Measurements from ENCODE around the gene FNDC11. TPM values are rescaled to one million over a fixed set of nuclear protein-coding genes. Genes with fewer than 3 reads are reported as not detected.

The FNDC11 gene
- total and polyA plus RNA-seq, 4 donors = 0.57 to 0.84 TPM; not detected in 2

- H3K4me1 ChIP-seq (ENCODE audit: control insufficient read depth in 1 of 2, insufficient read depth in 2 of 2, low read length in 2 of 2) = no peaks in the 10 kb centered on the region
- no peak overlapping the region for H3K27ac ChIP-seq (ENCODE audit: low read depth in 1 of 2, low read length in 2 of 2)
- H3K27me3 ChIP-seq (ENCODE audit: control insufficient read depth in 1 of 2, insufficient read depth in 2 of 2, low read length in 1 of 2) = no peaks in the 10 kb centered on the region
- intact Hi-C loops (cut with DNase I) = no loop called here
- H3K9me3 ChIP-seq (ENCODE audit: control insufficient read depth, low read length) = no peaks in the 10 kb centered on the region
- DNase-seq = no peak
- no peak overlapping the region for H3K4me3 ChIP-seq (ENCODE audit: low read length in 2 of 2)
- no peak for ATAC-seq (ENCODE audit: low FRiP score)
- H3K36me3 ChIP-seq (ENCODE audit: control insufficient read depth in 1 of 2, insufficient read depth in 2 of 2, low read length in 1 of 2) = peaks cover 0 to 4% of the 10 kb centered on the region in 2 donors
- WGBS, 2 donors = 95% methylated on average over 16 of the region's 16 CpGs
Measured at GRCh38 chr20:63560333-63560805, 6.4 kb downstream of the FNDC11 start.

- Histone ChIP-seq H3K4me3 (ENCODE audit: low read length in 2 of 2) (no peak overlapping the region), H3K27ac (ENCODE audit: low read depth in 1 of 2, low read length in 2 of 2) (no peak overlapping the region), H3K4me1 (ENCODE audit: control insufficient read depth in 1 of 2, insufficient read depth in 2 of 2, low read length in 2 of 2) (no peaks in the 10 kb centered on the region), H3K27me3 (ENCODE audit: control insufficient read depth in 1 of 2, insufficient read depth in 2 of 2, low read length in 1 of 2) (no peaks in the 10 kb centered on the region), H3K9me3 (ENCODE audit: control insufficient read depth, low read length) (no peaks in the 10 kb centered on the region), H3K36me3 (ENCODE audit: control insufficient read depth in 1 of 2, insufficient read depth in 2 of 2, low read length in 1 of 2) (peaks cover 0 to 4% of the 10 kb centered on the region in 2 donors)
- intact Hi-C loops (cut with DNase I) = no loop called here
- ATAC-seq (ENCODE audit: low FRiP score) (no peak), DNase-seq (no peak)
- 93 to 94% methylated on average over 25 to 26 of the region's 26 CpGs for WGBS, 2 donors
Measured at GRCh38 chr20:63560856-63561609, 7.1 kb downstream of the FNDC11 start.

- no peaks in the 10 kb centered on the region for H3K27me3 ChIP-seq (ENCODE audit: control insufficient read depth in 1 of 2, insufficient read depth in 2 of 2, low read length in 1 of 2)
- H3K9me3 ChIP-seq (ENCODE audit: control insufficient read depth, low read length) = no peaks in the 10 kb centered on the region
- peaks cover 0 to 4% of the 10 kb centered on the region in 2 donors for H3K36me3 ChIP-seq (ENCODE audit: control insufficient read depth in 1 of 2, insufficient read depth in 2 of 2, low read length in 1 of 2)
- ATAC-seq (ENCODE audit: low FRiP score) = no peak
- intact Hi-C loops (cut with DNase I) = no loop called here
- no peak overlapping the region for H3K4me3 ChIP-seq (ENCODE audit: low read length in 2 of 2)
- 87 to 88% methylated on average over 35 to 36 of the region's 36 CpGs for WGBS, 2 donors
- DNase-seq = no peak
- H3K27ac ChIP-seq (ENCODE audit: low read depth in 1 of 2, low read length in 2 of 2) = no peak overlapping the region
- no peaks in the 10 kb centered on the region for H3K4me1 ChIP-seq (ENCODE audit: control insufficient read depth in 1 of 2, insufficient read depth in 2 of 2, low read length in 2 of 2)
Measured at GRCh38 chr20:63561624-63562396, 7.9 kb downstream of the FNDC11 start.

- no peak for ATAC-seq (ENCODE audit: low FRiP score)
- Histone ChIP-seq H3K27ac (ENCODE audit: low read depth in 1 of 2, low read length in 2 of 2) (no peak overlapping the region), H3K27me3 (ENCODE audit: control insufficient read depth in 1 of 2, insufficient read depth in 2 of 2, low read length in 1 of 2) (no peaks in the 10 kb centered on the region), H3K4me3 (ENCODE audit: low read length in 2 of 2) (no peak overlapping the region), H3K36me3 (ENCODE audit: control insufficient read depth in 1 of 2, insufficient read depth in 2 of 2, low read length in 1 of 2) (peaks cover 0 to 4% of the 10 kb centered on the region in 2 donors), H3K9me3 (ENCODE audit: control insufficient read depth, low read length) (no peaks in the 10 kb centered on the region), H3K4me1 (ENCODE audit: control insufficient read depth in 1 of 2, insufficient read depth in 2 of 2, low read length in 2 of 2) (no peaks in the 10 kb centered on the region)
- 93 to 95% methylated on average over 51 to 54 of the region's 54 CpGs for WGBS, 2 donors
- no peak for DNase-seq
- intact Hi-C loops (cut with DNase I) = no loop called here
Measured at GRCh38 chr20:63562461-63563224, 8.7 kb downstream of the FNDC11 start.

DNA sequence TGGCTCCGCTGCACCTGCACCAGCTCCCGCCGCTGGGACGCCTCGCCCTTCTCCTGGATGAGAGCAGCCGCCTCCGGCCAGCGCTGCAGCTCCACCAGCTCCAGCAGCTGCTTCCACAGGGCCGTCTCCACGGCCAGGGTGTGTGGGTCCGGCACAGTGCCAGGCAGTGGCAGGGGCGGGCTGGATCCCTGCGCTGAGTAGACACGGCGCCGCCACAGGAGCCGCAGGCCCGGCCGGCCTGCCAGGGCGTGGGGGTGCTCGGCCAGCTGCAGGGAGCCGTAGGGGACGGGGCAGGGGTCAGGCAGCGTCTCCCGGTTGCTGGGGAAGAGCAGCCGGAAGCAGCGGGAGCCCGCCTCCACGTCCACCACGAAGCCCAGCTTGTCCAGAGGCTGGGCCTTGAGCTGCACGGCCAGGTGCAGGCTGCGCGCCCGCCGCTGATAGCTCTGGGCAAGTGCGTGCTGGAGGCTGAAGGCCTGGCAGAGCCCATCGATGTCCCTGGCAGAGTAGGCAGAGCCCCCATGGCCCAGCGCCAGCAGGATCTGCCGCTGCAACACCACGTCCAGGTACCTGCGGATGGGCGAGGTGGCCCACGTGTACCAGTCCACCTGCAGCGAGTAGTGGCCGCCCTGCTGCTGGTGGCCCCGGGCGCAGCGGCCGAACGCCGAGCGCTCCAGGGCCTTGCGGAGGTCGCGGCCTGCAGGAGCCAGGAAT lies 9.4 kb downstream of the FNDC11 start:
- Histone ChIP-seq H3K36me3 (ENCODE audit: control insufficient read depth in 1 of 2, insufficient read depth in 2 of 2, low read length in 1 of 2) (peaks cover 0 to 4% of the 10 kb centered on the region in 2 donors), H3K4me1 (ENCODE audit: control insufficient read depth in 1 of 2, insufficient read depth in 2 of 2, low read length in 2 of 2) (no peaks in the 10 kb centered on the region), H3K4me3 (ENCODE audit: low read length in 2 of 2) (no peak overlapping the region), H3K27me3 (ENCODE audit: control insufficient read depth in 1 of 2, insufficient read depth in 2 of 2, low read length in 1 of 2) (no peaks in the 10 kb centered on the region), H3K9me3 (ENCODE audit: control insufficient read depth, low read length) (no peaks in the 10 kb centered on the region), H3K27ac (ENCODE audit: low read depth in 1 of 2, low read length in 2 of 2) (no peak overlapping the region)
- intact Hi-C loops (cut with DNase I) = no loop called here
- DNase-seq (no peak), ATAC-seq (ENCODE audit: low FRiP score) (no peak)
- 92 to 94% methylated on average over 47 to 55 of the region's 55 CpGs for WGBS, 2 donors

GRCh38 chr20:63564036-63564810 lies 10.3 kb downstream of the FNDC11 start:
- WGBS, 2 donors = 95% methylated on average over 59 to 62 of the region's 62 CpGs
- no peaks in the 10 kb centered on the region for H3K4me1 ChIP-seq (ENCODE audit: control insufficient read depth in 1 of 2, insufficient read depth in 2 of 2, low read length in 2 of 2)
- DNase-seq = no peak
- H3K4me3 ChIP-seq (ENCODE audit: low read length in 2 of 2) = no peak overlapping the region
- H3K9me3 ChIP-seq (ENCODE audit: control insufficient read depth, low read length) = no peaks in the 10 kb centered on the region
- H3K36me3 ChIP-seq (ENCODE audit: control insufficient read depth in 1 of 2, insufficient read depth in 2 of 2, low read length in 1 of 2) = peaks cover 0 to 4% of the 10 kb centered on the region in 2 donors
- intact Hi-C loops (cut with DNase I) = no loop called here
- ATAC-seq (ENCODE audit: low FRiP score) = no peak
- H3K27ac ChIP-seq (ENCODE audit: low read depth in 1 of 2, low read length in 2 of 2) = no peak overlapping the region
- H3K27me3 ChIP-seq (ENCODE audit: control insufficient read depth in 1 of 2, insufficient read depth in 2 of 2, low read length in 1 of 2) = no peaks in the 10 kb centered on the region

DNA sequence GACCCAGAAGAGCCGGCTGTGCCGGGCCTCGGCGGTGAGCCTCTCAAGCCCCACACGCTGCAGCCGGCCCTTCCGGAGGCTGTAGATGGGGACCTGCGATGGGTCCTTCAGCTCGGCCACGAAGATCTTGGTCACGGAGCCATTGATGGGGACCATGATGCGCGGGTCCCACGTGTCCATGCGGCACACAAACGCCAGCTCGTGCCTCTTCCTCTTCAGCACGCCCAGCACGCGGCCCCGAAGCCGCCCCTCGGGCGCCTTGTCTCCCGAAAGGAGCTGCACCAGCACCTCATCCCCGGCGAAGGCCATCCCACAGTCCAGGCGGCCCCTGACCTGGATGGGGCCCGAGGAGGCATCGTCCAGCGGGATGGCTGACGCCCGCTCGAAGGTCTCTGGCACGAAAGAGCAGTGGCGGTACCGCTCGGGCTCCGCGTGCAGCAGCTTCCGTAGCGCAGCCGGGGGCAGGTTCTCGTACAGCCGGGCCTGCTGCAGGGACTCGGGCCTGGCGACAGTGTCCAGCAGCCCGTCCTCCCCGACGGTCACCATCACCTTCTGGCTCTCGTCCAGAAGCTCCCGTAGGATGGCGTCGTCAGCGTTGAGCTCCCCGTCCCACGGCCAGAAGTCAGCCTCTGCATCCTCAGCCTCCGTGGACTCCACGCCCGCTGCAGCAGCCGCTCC lies 11.2 kb downstream of the FNDC11 start:
- H3K27ac ChIP-seq (ENCODE audit: low read depth in 1 of 2, low read length in 2 of 2) = no peak overlapping the region
- peaks cover 0 to 4% of the 10 kb centered on the region in 2 donors for H3K36me3 ChIP-seq (ENCODE audit: control insufficient read depth in 1 of 2, insufficient read depth in 2 of 2, low read length in 1 of 2)
- DNase-seq (no peak), ATAC-seq (ENCODE audit: low FRiP score) (no peak)
- WGBS, 2 donors = 95 to 96% methylated on average over 61 of the region's 61 CpGs
- no peaks in the 10 kb centered on the region for H3K4me1 ChIP-seq (ENCODE audit: control insufficient read depth in 1 of 2, insufficient read depth in 2 of 2, low read length in 2 of 2)
- no peaks in the 10 kb centered on the region for H3K27me3 ChIP-seq (ENCODE audit: control insufficient read depth in 1 of 2, insufficient read depth in 2 of 2, low read length in 1 of 2)
- no peaks in the 10 kb centered on the region for H3K9me3 ChIP-seq (ENCODE audit: control insufficient read depth, low read length)
- intact Hi-C loops (cut with DNase I) = no loop called here
- no peak overlapping the region for H3K4me3 ChIP-seq (ENCODE audit: low read length in 2 of 2)

All from aorta (tissue), 5 donors.